Astrocyte (in vitro differentiated cells and primary cell): Measurements from ENCODE around the gene PLEKHA8.

Experiments used
- CTCF ChIP-seq: IDR thresholded peaks from 2 replicates; pipeline ENCODE4 v1.5.1; 2011; ENCODE audit warnings: low read depth, mild to moderate bottlenecking, inconsistent platforms, low read length, moderate library complexity; ENCODE audit not compliant: insufficient read depth
- EZH2 ChIP-seq: IDR thresholded peaks from 2 replicates; pipeline ENCODE4 v1.6.1; 2012; ENCODE audit warnings: mild to moderate bottlenecking, low read length, inconsistent platforms; ENCODE audit not compliant: insufficient read depth

GRCh38 chr7:30143748-30144251 is 115.6 kb downstream of the PLEKHA8 start:
- TF ChIP-seq CTCF (no peak), EZH2 (no peak)
